HepG2 (cell line): Measurements from ENCODE around the gene RIPK1. TPM values are rescaled to one million over a fixed set of nuclear protein-coding genes. Genes with fewer than 3 reads are reported as not detected.

Experiments used
- ATAC-seq: fragments of 200-7000 bp; cut with Tn5 transposase; 3 replicates; pipeline ENCODE4 v1.9.1; 2020; ENCODE audit warnings: mild to moderate bottlenecking, moderate library complexity
- BruUV-seq: library from RNA; stranded (reverse); fragments of 400-500 nt; replicated peaks from 2 replicates; lab custom pipeline; 2021; lab: Mats Ljungman, UMichigan
- CTCF ChIA-PET: fragments of 300-600 bp; formaldehyde crosslinking; extraction: SDS; loops from one replicate; lab custom pipeline; 2021; ENCODE audit warnings: low total read pairs, inconsistent platforms, low intra/inter-chr PET ratio; lab: Yijun Ruan, JAX
- POLR2A ChIA-PET: fragments of 350-600 bp; sonication (Branson Sonifier 250); formaldehyde crosslinking; loops from one replicate; lab custom pipeline; 2020; ENCODE audit warnings: antibody characterized with exemption, inconsistent platforms; lab: Yijun Ruan, JAX
- DNase-seq: peaks from one replicate; pipeline ENCODE4 v3.0.0-alpha.2; 2015; ENCODE audit warnings: low spot score
- FAIRE-seq: peaks from 3 replicates; lab custom pipeline; 2011; peaks lifted over from hg19 to GRCh38; lab: Jason Lieb, UNC
- H2AFZ ChIP-seq: one replicate; pipeline ENCODE4 v1.6.1; 2011; ENCODE audit warnings: low read length, inconsistent platforms
- H3K27ac ChIP-seq: fragments of 300-600 bp; 3 replicates; pipeline ENCODE4 v1.8.0; 2011; ENCODE audit warnings: mixed run types, mild to moderate bottlenecking, mixed read lengths, low read length, inconsistent platforms; ENCODE audit not compliant: insufficient read depth; ENCODE audit errors: extremely low read length
- H3K27me3 ChIP-seq, 2 experiments: fragments of 200-600 bp in 1 of 2; 2 replicates in 1 of 2; 3 replicates in 1 of 2; pipeline versions ENCODE4 v1.6.0 to v1.8.0; 2011; ENCODE audit warnings: low read length in 2 of 2, mild to moderate bottlenecking in 2 of 2, moderate library complexity in 2 of 2, inconsistent platforms in 1 of 2; ENCODE audit not compliant: insufficient read depth in 2 of 2, control insufficient read depth in 1 of 2
- H3K36me3 ChIP-seq, 2 experiments: fragments of 200-600 bp in 1 of 2; replicated peaks in 1 of 2; 2 replicates in 1 of 2; 3 replicates in 1 of 2; pipeline versions ENCODE4 v1.5.1 to v1.8.0; 2011; ENCODE audit warnings: low read length in 2 of 2, inconsistent platforms in 1 of 2; ENCODE audit not compliant: insufficient read depth in 2 of 2, control insufficient read depth in 1 of 2
- H3K4me1 ChIP-seq: 2 replicates; pipeline ENCODE4 v1.5.1; 2012; ENCODE audit warnings: low read length, inconsistent platforms; ENCODE audit not compliant: insufficient read depth
- H3K4me2 ChIP-seq: 2 replicates; pipeline ENCODE4 v1.6.0; 2011; ENCODE audit warnings: low read depth, low read length, inconsistent platforms
- H3K4me3 ChIP-seq, 3 experiments: fragments of 200-600 bp in 1 of 3; sonication (generic), shearing (Covaris generic) in 1 of 3; replicated peaks in 1 of 3; 2 replicates each; pipeline ENCODE4 v1.5.1; 2011 to 2016; ENCODE audit warnings: low read length in 3 of 3, inconsistent platforms in 2 of 3, low read depth in 2 of 3, mild to moderate bottlenecking in 2 of 3, control low read depth in 1 of 3, mixed read lengths in 1 of 3; ENCODE audit not compliant: insufficient read depth in 1 of 3
- H3K79me2 ChIP-seq: one replicate; pipeline ENCODE4 v1.6.1; 2011; ENCODE audit warnings: low read length, inconsistent platforms; ENCODE audit not compliant: insufficient read depth
- H3K9ac ChIP-seq: 2 replicates; pipeline ENCODE4 v1.6.0; 2011; ENCODE audit warnings: mild to moderate bottlenecking, low read depth, low read length, inconsistent platforms; ENCODE audit not compliant: insufficient read depth
- H3K9me3 ChIP-seq: 2 replicates; pipeline ENCODE4 v1.5.1; 2012; ENCODE audit warnings: mild to moderate bottlenecking, low read length
- H4K20me1 ChIP-seq: 2 replicates; pipeline ENCODE4 v1.6.0; 2011; ENCODE audit warnings: inconsistent platforms, mild to moderate bottlenecking, low read length, moderate library complexity; ENCODE audit not compliant: insufficient read depth
- FOXA3 ChIP-seq: IDR thresholded peaks from 2 replicates; pipeline ENCODE4 v1.6.1; 2016; ENCODE audit warnings: missing genetic modification reagents, missing compliant biosample characterization
- MYPOP ChIP-seq: sonication (generic); formaldehyde crosslinking; IDR thresholded peaks from 2 replicates; pipeline ENCODE4 v1.8.1; 2023; ENCODE audit warnings: mild to moderate bottlenecking, moderate library complexity, missing genetic modification reagents
- RBM22 ChIP-seq: fragments of 200-400 bp; formaldehyde crosslinking; optimal IDR thresholded peaks from 2 replicates; pipeline ENCODE3; 2017; ENCODE audit warnings: mild to moderate bottlenecking, low read length, moderate library complexity
- ZBED4 ChIP-seq: sonication (generic); formaldehyde crosslinking; IDR thresholded peaks from 2 replicates; pipeline ENCODE4 v1.4.0; 2020; ENCODE audit warnings: missing genetic modification reagents, borderline replicate concordance
- ZBTB21 ChIP-seq: sonication (generic); formaldehyde crosslinking; IDR thresholded peaks from 2 replicates; pipeline ENCODE4 v1.4.0; 2020; ENCODE audit warnings: missing genetic modification reagents
- ZNF724P ChIP-seq: sonication (generic); formaldehyde crosslinking; IDR thresholded peaks from 2 replicates; pipeline ENCODE4 v1.8.0; 2022; ENCODE audit warnings: missing genetic modification reagents, borderline replicate concordance
- WGBS: methylation state at CpG from one replicate; pipeline ENCODE4 v1.1.6; 2017; ENCODE audit warnings: low lambda C conversion rate; 5-methylcytosine and 5-hydroxymethylcytosine counted together
- in situ Hi-C: cut with HindIII; loops from 2 replicates; pipeline ENCODE4 v1.10.0; 2017; ENCODE audit warnings: low pct_unique_long_range_greater_than_20kb; ENCODE audit not compliant: extremely low pct_ligation_motif_present
- intact Hi-C: fragments of 100-400 bp; cut with micrococcal nuclease; formaldehyde crosslinking; loops from one replicate; pipeline ENCODE4 v1.10.0; 2022; ENCODE audit not compliant: unreplicated experiment
- polyA plus RNA-seq, 8 experiments: library from polyadenylated mRNA; depleted of rRNA in 3 of 8; stranded (reverse) in 7 of 8; unstranded in 1 of 8; fragments of >200 nt; fragmentation: Illumina TruSeq in 4 of 8; extraction: Trizol in 4 of 8; gene quantifications; 2 replicates each; pipeline versions ENCODE4 v1.2.1 to v1.2.3, GENCODE V29; 2011 to 2016; ENCODE audit warnings: low read depth in 4 of 8, missing spikeins in 1 of 8, mixed read lengths in 1 of 8; ENCODE audit not compliant: insufficient read depth in 1 of 8
- total RNA-seq, 5 experiments: library from RNA; depleted of rRNA; stranded (reverse); fragments of >200 nt; fragmentation: Illumina TruSeq; extraction: Trizol; gene quantifications; 2 replicates each; pipeline ENCODE4 v1.2.3, GENCODE V29; 2016; ENCODE audit warnings: low read depth in 1 of 5

Gene RIPK1
- total and polyA plus RNA-seq, 2 of the 13 experiments (the other 11 are each of a cell fraction or from before 2014, with no cell fraction given) = 9.0 to 10.3 TPM

- in situ Hi-C loops (no loop called here), intact Hi-C loops (no loop called here)
- Histone ChIP-seq H3K27ac (no peak overlapping the region), H3K27me3 (no peaks in the 10 kb centered on the region), H2AFZ (no peak overlapping the region), H4K20me1 (no peaks in the 10 kb centered on the region), H3K4me3 (no peak overlapping the region), H3K4me2 (no peak overlapping the region), H3K4me1 (no peaks in the 10 kb centered on the region), H3K9me3 (no peaks in the 10 kb centered on the region), H3K9ac (no peak overlapping the region), H3K36me3 (peaks cover 13 to 49% of the 10 kb centered on the region in 2 experiments), H3K79me2 (no peaks in the 10 kb centered on the region)
- BruUV-seq = no TSS peak
- ChIA-PET CTCF (no interaction called here), POLR2A (no interaction called here)
- FAIRE-seq = no peak
- DNase-seq = no peak
- TF ChIP-seq MYPOP (CRISPR knock-in tag) (no peak), FOXA3 (CRISPR knock-in tag) (no peak), ZBTB21 (CRISPR knock-in tag) (no peak), RBM22 (peak; percentile 51), ZNF724P (no peak), ZBED4 (CRISPR knock-in tag) (no peak)
- WGBS = 96% methylated on average over 4 of the region's 4 CpGs
- no peak; the same call in 2 of the 3 replicates for ATAC-seq
These were observed 21.7 kb downstream of the RIPK1 start for GRCh38 chr6:3090013-3090412.
